Hepatocyte (in vitro differentiated cells): Measurements from ENCODE around the gene CD9. TPM values are rescaled to one million over a fixed set of nuclear protein-coding genes. Genes with fewer than 3 reads are reported as not detected.

ENCODE experiments used
- DNase-seq: peaks from one replicate; pipeline ENCODE4 v3.0.0-alpha.2; 2016; ENCODE audit warnings: low spot score
- H2AFZ ChIP-seq: fragments of 200-600 bp; sonication (generic); 2 replicates; pipeline ENCODE4 v1.6.0; 2016; ENCODE audit warnings: antibody characterized with exemption, mild to moderate bottlenecking
- H3K27ac ChIP-seq: fragments of 200-600 bp; sonication (generic); 2 replicates; pipeline ENCODE4 v1.5.1; 2016; ENCODE audit warnings: mild to moderate bottlenecking
- H3K27me3 ChIP-seq: fragments of 200-600 bp; sonication (generic); 2 replicates; pipeline ENCODE4 v1.6.1; 2016
- H3K36me3 ChIP-seq: fragments of 200-600 bp; sonication (generic); replicated peaks from 2 replicates; pipeline ENCODE4 v1.5.1; 2016; ENCODE audit warnings: low read depth; ENCODE audit not compliant: insufficient read depth
- H3K4me1 ChIP-seq: fragments of 200-600 bp; sonication (generic); 2 replicates; pipeline ENCODE4 v1.5.1; 2016; ENCODE audit warnings: mild to moderate bottlenecking, moderate library complexity; ENCODE audit not compliant: insufficient read depth
- H3K4me2 ChIP-seq: fragments of 200-600 bp; sonication (generic); 2 replicates; pipeline ENCODE4 v1.6.0; 2016
- H3K4me3 ChIP-seq: fragments of 200-600 bp; sonication (generic); 2 replicates; pipeline ENCODE4 v1.5.1; 2016; ENCODE audit warnings: mild to moderate bottlenecking
- H3K79me2 ChIP-seq: fragments of 200-600 bp; sonication (generic); 2 replicates; pipeline ENCODE4 v1.6.0; 2017; ENCODE audit warnings: mild to moderate bottlenecking
- H3K9me2 ChIP-seq: fragments of 200-600 bp; sonication (generic); replicated peaks from 2 replicates; pipeline ENCODE4 v1.6.0; 2017; ENCODE audit warnings: mild to moderate bottlenecking; ENCODE audit not compliant: insufficient read depth
- H3K9me3 ChIP-seq: fragments of 200-600 bp; sonication (generic); 2 replicates; pipeline ENCODE4 v1.5.1; 2016; ENCODE audit warnings: low read depth, mild to moderate bottlenecking
- H4K20me1 ChIP-seq: fragments of 200-600 bp; sonication (generic); 2 replicates; pipeline ENCODE4 v1.6.0; 2016; ENCODE audit warnings: mild to moderate bottlenecking; ENCODE audit not compliant: insufficient read depth, poor library complexity, severe bottlenecking
- EZH2 ChIP-seq: fragments of 200-600 bp; sonication (generic); IDR thresholded peaks from 2 replicates; pipeline ENCODE4 v1.6.1; 2016; ENCODE audit warnings: antibody characterized with exemption, mild to moderate bottlenecking, borderline replicate concordance
- EZH2phosphoT487 ChIP-seq: fragments of 200-600 bp; sonication (generic); IDR thresholded peaks from one replicate; pipeline ENCODE4 v1.6.1; 2018; ENCODE audit warnings: antibody characterized with exemption, mild to moderate bottlenecking, low read depth, moderate library complexity; ENCODE audit not compliant: unreplicated experiment, severe bottlenecking
- WGBS: methylation state at CpG from one replicate; pipeline ENCODE4 v1.1.6; 2016; ENCODE audit warnings: low lambda C conversion rate; ENCODE audit errors: missing lambda C conversion rate; 5-methylcytosine and 5-hydroxymethylcytosine counted together
- polyA plus RNA-seq: library from polyadenylated mRNA; unstranded; fragments of >200 nt; fragmentation: Nextera tagmentation; extraction: Ambion mirVana; gene quantifications from 2 replicates; pipeline ENCODE4 v1.2.1, GENCODE V29; 2016
- total RNA-seq: library from RNA; depleted of rRNA; stranded (reverse); fragments of >200 nt; gene quantifications from 2 replicates; pipeline ENCODE4 v1.2.3, GENCODE V29; 2014
- TF ChIP-seq, protein P1 (sequence below): fragments of 200-600 bp; sonication (generic); IDR thresholded peaks from 2 replicates; pipeline ENCODE4 v1.5.1; 2016; ENCODE audit warnings: antibody characterized with exemption, mild to moderate bottlenecking; ENCODE audit not compliant: poor library complexity

CD9 gene
- total and polyA plus RNA-seq, 2 experiments from 2014 or later = 117 to 188 TPM

- H3K79me2 ChIP-seq = no peaks in the 10 kb centered on the region
- H2AFZ ChIP-seq = no peak overlapping the region
- TF ChIP-seq, protein P1, sequence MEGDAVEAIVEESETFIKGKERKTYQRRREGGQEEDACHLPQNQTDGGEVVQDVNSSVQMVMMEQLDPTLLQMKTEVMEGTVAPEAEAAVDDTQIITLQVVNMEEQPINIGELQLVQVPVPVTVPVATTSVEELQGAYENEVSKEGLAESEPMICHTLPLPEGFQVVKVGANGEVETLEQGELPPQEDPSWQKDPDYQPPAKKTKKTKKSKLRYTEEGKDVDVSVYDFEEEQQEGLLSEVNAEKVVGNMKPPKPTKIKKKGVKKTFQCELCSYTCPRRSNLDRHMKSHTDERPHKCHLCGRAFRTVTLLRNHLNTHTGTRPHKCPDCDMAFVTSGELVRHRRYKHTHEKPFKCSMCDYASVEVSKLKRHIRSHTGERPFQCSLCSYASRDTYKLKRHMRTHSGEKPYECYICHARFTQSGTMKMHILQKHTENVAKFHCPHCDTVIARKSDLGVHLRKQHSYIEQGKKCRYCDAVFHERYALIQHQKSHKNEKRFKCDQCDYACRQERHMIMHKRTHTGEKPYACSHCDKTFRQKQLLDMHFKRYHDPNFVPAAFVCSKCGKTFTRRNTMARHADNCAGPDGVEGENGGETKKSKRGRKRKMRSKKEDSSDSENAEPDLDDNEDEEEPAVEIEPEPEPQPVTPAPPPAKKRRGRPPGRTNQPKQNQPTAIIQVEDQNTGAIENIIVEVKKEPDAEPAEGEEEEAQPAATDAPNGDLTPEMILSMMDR = no peak
- TF ChIP-seq EZH2phosphoT487 (no peak), EZH2 (no peak)
- no peak overlapping the region for H3K27ac ChIP-seq
- no peaks in the 10 kb centered on the region for H3K27me3 ChIP-seq
- peaks cover 12% of the 10 kb centered on the region for H3K4me1 ChIP-seq
- no peaks in the 10 kb centered on the region for H3K9me2 ChIP-seq
- H4K20me1 ChIP-seq = no peaks in the 10 kb centered on the region
- no peak overlapping the region for H3K4me2 ChIP-seq
- WGBS = 73% methylated on average over 16 of the region's 16 CpGs
- DNase-seq = no peak
- no peaks in the 10 kb centered on the region for H3K36me3 ChIP-seq
- H3K4me3 ChIP-seq = no peak overlapping the region
- H3K9me3 ChIP-seq = no peaks in the 10 kb centered on the region
These were observed 38.9 kb upstream of the CD9 start for GRCh38 chr12:6161124-6161882.

DNA sequence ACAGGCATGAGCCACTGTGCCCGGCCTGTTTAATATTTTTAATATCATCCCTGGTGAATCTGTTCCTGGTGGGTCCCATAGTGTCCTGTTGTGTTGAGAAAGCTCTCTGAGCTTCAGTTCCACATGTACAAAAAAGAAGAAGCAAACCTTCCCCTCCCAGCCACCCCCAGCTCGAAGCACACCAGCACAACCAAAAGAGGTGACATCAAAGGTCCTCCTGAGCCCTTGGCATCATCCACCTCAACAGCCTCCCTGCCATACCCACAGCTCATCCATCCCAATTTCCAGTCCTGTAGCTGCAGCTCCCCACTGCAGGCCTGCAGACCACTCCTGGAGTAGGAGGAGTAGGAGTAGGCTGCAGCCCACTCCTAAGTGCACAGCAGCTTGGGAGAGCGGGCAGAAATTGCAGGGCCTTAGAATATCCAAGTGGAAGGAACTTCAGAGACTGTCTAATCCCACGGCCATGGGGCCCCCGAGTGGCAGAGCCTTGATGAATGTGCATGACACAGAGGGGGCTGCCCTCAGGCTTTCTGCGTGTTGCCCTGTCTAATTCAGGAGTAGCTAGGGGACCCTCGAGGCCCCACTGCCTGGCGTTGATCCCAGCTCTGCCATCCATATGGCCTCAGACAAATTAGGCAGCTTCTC, 36.7 kb upstream of the CD9 start:
- Histone ChIP-seq H3K9me2 (no peaks in the 10 kb centered on the region), H2AFZ (no peak overlapping the region), H3K4me3 (no peak overlapping the region), H3K4me1 (peaks cover 6% of the 10 kb centered on the region), H3K27me3 (no peaks in the 10 kb centered on the region), H3K79me2 (no peaks in the 10 kb centered on the region), H3K9me3 (no peaks in the 10 kb centered on the region), H3K27ac (no peak overlapping the region), H3K36me3 (no peaks in the 10 kb centered on the region), H3K4me2 (no peak overlapping the region), H4K20me1 (no peaks in the 10 kb centered on the region)
- TF ChIP-seq EZH2 (no peak), EZH2phosphoT487 (no peak)
- TF ChIP-seq, protein P1 = no peak
- WGBS = 82% methylated on average over 8 of the region's 8 CpGs
- DNase-seq = no peak

GRCh38 chr12:6165395-6165794, 34.8 kb upstream of the CD9 start:
- 79% methylated on average over 2 of the region's 2 CpGs for WGBS
- no peaks in the 10 kb centered on the region for H3K9me2 ChIP-seq
- no peaks in the 10 kb centered on the region for H3K27me3 ChIP-seq
- H3K9me3 ChIP-seq = no peaks in the 10 kb centered on the region
- no peak overlapping the region for H2AFZ ChIP-seq
- no peak overlapping the region for H3K27ac ChIP-seq
- peaks cover 4% of the 10 kb centered on the region for H3K4me1 ChIP-seq
- TF ChIP-seq EZH2phosphoT487 (no peak), EZH2 (no peak)
- TF ChIP-seq, protein P1 = no peak
- DNase-seq = no peak
- H4K20me1 ChIP-seq = no peaks in the 10 kb centered on the region
- H3K4me3 ChIP-seq = no peak overlapping the region
- H3K79me2 ChIP-seq = no peaks in the 10 kb centered on the region
- no peaks in the 10 kb centered on the region for H3K36me3 ChIP-seq
- H3K4me2 ChIP-seq = no peak overlapping the region
